PC-9 (cell line): Measurements from ENCODE around the gene ERBB4. TPM values are rescaled to one million over a fixed set of nuclear protein-coding genes. Genes with fewer than 3 reads are reported as not detected.

ENCODE experiments used
- BruUV-seq: library from RNA; stranded (reverse); fragments of 400-500 nt; replicated peaks from 2 replicates; lab custom pipeline; 2021; lab: Mats Ljungman, UMichigan
- CTCF ChIA-PET: fragments of 300-600 bp; sonication (Branson Sonifier 250); formaldehyde crosslinking; loops from one replicate; lab custom pipeline; 2022; ENCODE audit warnings: antibody characterized with exemption; lab: Charles Lee
- POLR2A ChIA-PET: fragments of 300-600 bp; sonication (Branson Sonifier 250); formaldehyde crosslinking; loops from one replicate; lab custom pipeline; 2022; ENCODE audit warnings: antibody characterized with exemption; ENCODE audit not compliant: unreplicated experiment; lab: Charles Lee
- DNase-seq, 2 experiments: peaks; one replicate each; pipeline versions ENCODE4 v3.0.0 to v3.0.0-alpha.2; 2015 to 2022; ENCODE audit warnings: mixed read lengths in 1 of 2
- H2AFZ ChIP-seq: fragments of 200-600 bp; sonication (generic); 2 replicates; pipeline ENCODE4 v1.8.1; 2017; ENCODE audit warnings: antibody characterized with exemption
- H3F3A ChIP-seq: fragments of 200-600 bp; sonication (generic); 2 replicates; pipeline ENCODE4 v1.8.1; 2017; ENCODE audit warnings: antibody characterized with exemption, mild to moderate bottlenecking, low read depth; ENCODE audit not compliant: insufficient read depth
- H3K27ac ChIP-seq: fragments of 200-600 bp; sonication (generic); 2 replicates; pipeline ENCODE4 v1.6.1; 2016; ENCODE audit warnings: mixed run types
- H3K27me3 ChIP-seq: fragments of 200-600 bp; sonication (generic); 2 replicates; pipeline ENCODE4 v1.6.1; 2016; ENCODE audit warnings: low read depth, mixed run types; ENCODE audit not compliant: insufficient read depth
- H3K36me3 ChIP-seq: fragments of 200-600 bp; sonication (generic); 2 replicates; pipeline ENCODE4 v1.6.1; 2016; ENCODE audit warnings: low read depth, mixed run types
- H3K4me1 ChIP-seq: fragments of 200-600 bp; sonication (generic); replicated peaks from 2 replicates; pipeline ENCODE4 v1.6.1; 2016; ENCODE audit warnings: mixed run types; ENCODE audit not compliant: insufficient read depth
- H3K4me2 ChIP-seq: fragments of 200-600 bp; sonication (generic); 2 replicates; pipeline ENCODE4 v1.6.1; 2017; ENCODE audit warnings: mixed run types
- H3K4me3 ChIP-seq: fragments of 200-600 bp; sonication (generic); 2 replicates; pipeline ENCODE4 v1.6.1; 2016; ENCODE audit warnings: mixed run types
- H3K79me2 ChIP-seq: fragments of 200-600 bp; sonication (generic); 2 replicates; pipeline ENCODE4 v1.6.1; 2017; ENCODE audit warnings: low read depth, mixed run types
- H3K9me2 ChIP-seq: fragments of 200-600 bp; sonication (generic); 2 replicates; pipeline ENCODE4 v1.8.1; 2017; ENCODE audit warnings: mild to moderate bottlenecking; ENCODE audit not compliant: insufficient read depth
- H3K9me3 ChIP-seq: fragments of 200-600 bp; sonication (generic); 2 replicates; pipeline ENCODE4 v1.8.1; 2016; ENCODE audit warnings: low read depth; ENCODE audit not compliant: insufficient read depth
- H4K20me1 ChIP-seq: fragments of 200-600 bp; sonication (generic); 2 replicates; pipeline ENCODE4 v1.8.1; 2017; ENCODE audit not compliant: insufficient read depth
- CTCF ChIP-seq: fragments of 200-600 bp; sonication (generic); conservative IDR thresholded peaks from 2 replicates; pipeline ENCODE4 v1.6.1; 2017; ENCODE audit warnings: mixed run types, antibody characterized with exemption, mild to moderate bottlenecking, moderate library complexity
- EZH2 ChIP-seq: fragments of 200-600 bp; sonication (generic); IDR thresholded peaks from 2 replicates; pipeline ENCODE4 v1.8.0; 2017; ENCODE audit warnings: antibody characterized with exemption, low read depth
- intact Hi-C: fragments of 100-400 bp; cut with micrococcal nuclease; formaldehyde crosslinking; loops from one replicate; pipeline ENCODE4 v1.10.0; 2022; ENCODE audit not compliant: unreplicated experiment
- total RNA-seq: library from RNA; stranded (reverse); gene quantifications from 2 replicates; pipeline ENCODE4 v1.2.3, GENCODE V29; 2021

ERBB4 gene
- total RNA-seq, 1 experiment from 2014 or later = not detected

- Histone ChIP-seq H3K79me2 (no peaks in the 10 kb centered on the region), H4K20me1 (no peaks in the 10 kb centered on the region), H3K27me3 (no peaks in the 10 kb centered on the region), H3K9me2 (no peaks in the 10 kb centered on the region), H3F3A (no peaks in the 10 kb centered on the region), H3K4me3 (no peak overlapping the region), H3K36me3 (no peaks in the 10 kb centered on the region), H3K4me2 (no peak overlapping the region), H2AFZ (no peak overlapping the region), H3K27ac (no peak overlapping the region), H3K9me3 (no peaks in the 10 kb centered on the region), H3K4me1 (no peaks in the 10 kb centered on the region)
- no TSS peak for BruUV-seq
- ChIA-PET POLR2A (no interaction called here), CTCF (no interaction called here)
- intact Hi-C loops = no loop called here
- no peak for DNase-seq
- TF ChIP-seq CTCF (no peak), EZH2 (no peak)
Observed at GRCh38 chr2:211516537-211516936, 1022.1 kb downstream of the ERBB4 start.

GRCh38 chr2:211514049-211514448 is 1024.6 kb downstream of the ERBB4 start:
- Histone ChIP-seq H3K4me1 (no peaks in the 10 kb centered on the region), H3K27me3 (no peaks in the 10 kb centered on the region), H3F3A (no peaks in the 10 kb centered on the region), H3K36me3 (no peaks in the 10 kb centered on the region), H3K9me2 (no peaks in the 10 kb centered on the region), H3K79me2 (no peaks in the 10 kb centered on the region), H3K4me2 (no peak overlapping the region), H4K20me1 (no peaks in the 10 kb centered on the region), H3K9me3 (no peaks in the 10 kb centered on the region), H3K27ac (no peak overlapping the region), H3K4me3 (no peak overlapping the region), H2AFZ (no peak overlapping the region)
- POLR2A ChIA-PET = no interaction called here
- CTCF ChIA-PET = no interaction called here
- intact Hi-C loops = no loop called here
- TF ChIP-seq CTCF (no peak), EZH2 (no peak)
- DNase-seq = no peak
- BruUV-seq = no TSS peak

DNA sequence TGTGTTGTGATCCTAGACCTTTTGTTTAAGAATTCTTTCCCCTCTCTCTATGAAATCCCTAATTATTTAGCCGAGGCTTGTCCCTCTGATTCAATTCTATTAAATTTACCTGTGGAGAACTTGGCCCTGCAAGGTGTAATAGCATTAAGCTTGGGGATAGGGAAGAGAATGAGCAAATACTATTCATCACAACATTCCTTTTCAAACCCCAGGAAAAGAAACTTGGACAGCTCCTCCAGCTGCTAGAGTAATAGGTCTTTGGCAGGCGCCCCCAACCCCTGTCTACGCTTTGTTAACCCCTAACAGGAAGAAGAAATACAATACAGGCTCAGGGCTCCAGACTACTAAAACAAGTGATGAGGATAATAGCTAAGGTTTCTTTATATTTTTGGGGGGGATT is 1025.2 kb downstream of the ERBB4 start:
- intact Hi-C loops = no loop called here
- TF ChIP-seq CTCF = no peak
- TF ChIP-seq EZH2 = no peak
- H3K27me3 ChIP-seq = no peaks in the 10 kb centered on the region
- no peak for DNase-seq
- no peak overlapping the region for H3K4me2 ChIP-seq
- no peaks in the 10 kb centered on the region for H4K20me1 ChIP-seq
- H3K79me2 ChIP-seq = no peaks in the 10 kb centered on the region
- no peaks in the 10 kb centered on the region for H3F3A ChIP-seq
- no peak overlapping the region for H3K4me3 ChIP-seq
- no peak overlapping the region for H2AFZ ChIP-seq
- no TSS peak for BruUV-seq
- no peak overlapping the region for H3K27ac ChIP-seq
- no peaks in the 10 kb centered on the region for H3K9me2 ChIP-seq
- H3K9me3 ChIP-seq = no peaks in the 10 kb centered on the region
- H3K36me3 ChIP-seq = no peaks in the 10 kb centered on the region
- POLR2A ChIA-PET = no interaction called here
- H3K4me1 ChIP-seq = no peaks in the 10 kb centered on the region
- CTCF ChIA-PET = no interaction called here
